HG02798 (cell line): ENCODE data around the gene HCAR3.
"Not testable (repeated sequence)": the region's sequence is repeated elsewhere in the genome, so short reads cannot be mapped to it uniquely, and the experiment has no call there.

Experiments used
- ATAC-seq: cut with Tn5 transposase; IDR thresholded peaks from one replicate; pipeline ENCODE4 v1.9.1; 2021; ENCODE audit warnings: mild to moderate bottlenecking; ENCODE audit not compliant: unreplicated experiment, poor library complexity

The HCAR3 gene

DNA sequence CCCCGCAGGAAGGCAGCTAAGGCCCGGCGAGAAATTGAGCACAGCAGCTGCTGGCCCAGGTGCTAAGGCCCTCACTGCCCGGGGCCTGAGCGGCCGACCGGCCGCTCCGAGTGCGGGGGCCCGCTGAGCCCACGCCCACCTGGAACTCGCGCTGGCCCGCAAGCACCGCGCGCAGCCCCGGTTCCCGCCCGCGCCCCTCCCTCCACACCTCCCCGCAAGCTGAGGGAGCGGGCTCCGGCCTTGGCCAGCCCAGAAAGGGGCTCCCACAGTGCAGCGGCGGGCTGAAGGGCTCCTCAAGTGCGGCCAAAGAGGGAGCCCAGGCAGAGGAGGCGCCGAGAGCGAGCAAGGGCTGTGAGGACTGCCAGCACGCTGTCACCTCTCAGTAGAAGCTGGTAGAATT lies 39.8 kb downstream of the HCAR3 start:
- ATAC-seq: not testable (repeated sequence)

DNA sequence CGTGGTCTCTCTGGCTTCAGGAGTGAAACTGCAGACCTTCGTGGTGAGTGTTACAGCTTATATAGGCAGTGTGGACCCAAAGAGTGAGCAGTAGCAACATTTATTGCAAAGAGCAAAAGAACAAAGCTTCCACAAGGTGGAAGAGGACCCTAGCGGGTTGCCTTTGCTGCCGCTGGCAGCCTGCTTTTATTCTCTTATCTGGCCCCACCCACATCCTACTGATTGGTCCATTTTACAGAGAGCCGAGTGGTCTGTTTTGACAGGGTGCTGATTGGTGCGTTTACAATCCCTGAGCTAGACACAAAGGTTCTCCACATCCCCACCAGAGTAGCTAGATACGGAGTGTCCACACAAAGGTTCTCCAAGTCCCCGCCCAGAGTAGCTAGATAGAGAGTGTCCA lies 40.6 kb downstream of the HCAR3 start:
- ATAC-seq: not testable (repeated sequence)

DNA sequence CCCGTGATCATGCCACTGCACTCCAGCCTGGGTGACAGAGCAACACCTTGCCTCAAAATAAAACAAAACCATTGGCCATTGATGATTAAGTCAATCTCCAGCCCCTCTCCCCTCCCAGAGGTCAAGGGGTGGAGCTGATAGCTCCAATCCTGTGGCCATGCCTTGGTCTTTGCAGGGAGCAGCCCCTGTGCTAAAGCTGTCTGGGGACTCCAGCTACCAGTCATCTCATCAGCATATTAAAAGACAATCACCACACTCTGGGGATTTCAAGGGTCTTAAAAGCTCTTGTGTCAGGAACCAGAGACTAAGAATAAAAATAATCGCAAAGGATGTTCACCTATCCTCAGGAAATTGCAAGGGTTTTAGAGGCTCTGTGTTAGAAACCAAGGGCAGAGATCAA lies 44.1 kb downstream of the HCAR3 start:
- ATAC-seq: no peak

DNA sequence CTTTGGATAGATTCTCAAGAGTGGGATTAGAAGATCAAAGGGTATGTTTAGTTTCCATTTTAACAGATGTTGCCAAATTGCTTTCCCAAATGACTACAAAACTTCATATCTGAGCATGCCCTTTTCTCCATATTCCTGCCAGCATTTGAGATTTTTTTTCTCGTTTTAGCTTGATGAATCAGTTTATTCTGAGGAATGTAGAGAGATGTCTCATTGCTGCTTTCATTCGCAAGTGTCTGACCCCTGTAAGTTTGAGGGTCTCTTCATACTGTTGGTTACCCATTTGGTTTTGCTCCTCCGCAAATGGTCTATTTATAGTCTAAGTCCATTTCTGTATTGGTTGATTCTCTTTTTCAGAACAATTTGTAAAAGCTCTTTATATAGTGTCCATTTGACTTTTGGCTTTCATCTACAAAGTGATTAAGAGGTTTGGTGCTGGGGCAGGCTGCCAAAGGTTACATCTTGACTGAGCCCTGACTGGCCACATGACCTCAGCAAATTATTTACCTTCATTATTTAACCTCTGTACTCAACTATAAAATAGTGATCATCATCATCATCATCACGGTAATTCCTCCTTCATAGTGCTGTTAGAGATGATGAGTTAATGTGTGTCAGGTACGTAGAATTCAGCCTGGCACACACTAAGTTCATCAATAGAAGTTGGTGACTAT lies 47.1 kb downstream of the HCAR3 start:
- ATAC-seq: no peak

DNA sequence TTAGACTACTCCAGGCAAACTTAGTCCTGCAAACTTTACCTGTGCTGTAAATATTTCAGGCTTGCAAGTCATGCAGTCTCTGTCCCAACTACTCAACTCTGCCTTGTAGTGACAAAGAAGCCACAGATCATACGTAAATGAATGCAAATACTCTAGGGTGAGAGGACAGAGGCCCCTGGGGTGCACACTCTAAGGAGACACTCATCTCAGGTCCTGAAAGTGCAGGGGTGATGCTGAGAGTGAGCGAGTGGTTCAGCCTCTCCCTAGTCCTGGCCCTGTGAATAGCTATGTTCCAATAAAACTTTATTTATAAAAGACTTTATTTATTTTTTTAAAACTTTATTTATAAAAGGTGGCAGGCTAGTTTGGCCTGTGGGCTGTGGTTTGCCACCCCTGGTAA lies 48.3 kb downstream of the HCAR3 start:
- ATAC-seq: no peak

DNA sequence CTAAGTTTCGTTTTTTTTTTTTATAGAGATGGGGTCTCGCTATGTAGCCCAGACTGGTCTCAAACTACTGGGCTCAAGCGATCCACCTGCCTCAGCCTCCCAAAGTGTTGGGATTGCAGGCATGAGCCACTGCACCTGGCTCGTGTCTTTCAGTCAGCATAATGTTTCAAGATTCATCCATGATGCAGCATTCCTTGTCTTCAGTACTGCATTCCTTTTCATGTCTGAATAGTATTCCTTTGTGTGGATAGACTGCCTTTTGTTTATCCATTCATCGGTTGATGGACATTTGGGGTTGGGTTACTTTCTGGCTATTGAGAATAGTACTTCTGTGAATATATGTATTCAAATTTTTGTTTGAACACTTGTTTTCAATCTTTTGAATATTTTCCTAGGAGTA lies 50.9 kb downstream of the HCAR3 start:
- ATAC-seq: no peak

DNA sequence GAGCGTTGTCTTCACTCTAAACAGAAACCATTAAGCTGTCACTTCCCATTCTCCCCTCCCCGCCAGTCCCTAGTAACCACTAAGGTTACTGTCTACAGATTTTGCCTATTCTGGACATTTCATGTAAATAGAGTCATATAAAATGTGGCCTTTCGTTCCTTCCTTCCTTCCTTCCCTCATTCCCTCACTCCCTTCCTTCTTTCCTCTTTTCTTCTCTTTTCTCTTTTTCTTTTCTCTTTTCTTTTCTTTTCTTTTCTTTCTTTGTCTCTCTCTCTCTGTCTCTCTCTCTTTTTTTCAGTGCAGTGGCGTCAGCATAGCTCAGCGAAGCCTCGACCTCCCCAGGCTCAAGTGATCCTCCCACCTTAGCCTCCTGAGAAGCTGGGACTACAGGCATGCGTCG lies 51.3 kb downstream of the HCAR3 start:
- ATAC-seq: no peak
